GM18870 (cell line): ENCODE results near the gene ATG16L2.
"Not testable (repeated sequence)": the region's sequence is repeated elsewhere in the genome, so short reads cannot be mapped to it uniquely, and the experiment has no call there.

Experiments used
- ATAC-seq: cut with Tn5 transposase; IDR thresholded peaks from one replicate; pipeline ENCODE4 v1.9.1; 2021; ENCODE audit warnings: moderate library complexity; ENCODE audit not compliant: unreplicated experiment

The ATG16L2 gene

DNA sequence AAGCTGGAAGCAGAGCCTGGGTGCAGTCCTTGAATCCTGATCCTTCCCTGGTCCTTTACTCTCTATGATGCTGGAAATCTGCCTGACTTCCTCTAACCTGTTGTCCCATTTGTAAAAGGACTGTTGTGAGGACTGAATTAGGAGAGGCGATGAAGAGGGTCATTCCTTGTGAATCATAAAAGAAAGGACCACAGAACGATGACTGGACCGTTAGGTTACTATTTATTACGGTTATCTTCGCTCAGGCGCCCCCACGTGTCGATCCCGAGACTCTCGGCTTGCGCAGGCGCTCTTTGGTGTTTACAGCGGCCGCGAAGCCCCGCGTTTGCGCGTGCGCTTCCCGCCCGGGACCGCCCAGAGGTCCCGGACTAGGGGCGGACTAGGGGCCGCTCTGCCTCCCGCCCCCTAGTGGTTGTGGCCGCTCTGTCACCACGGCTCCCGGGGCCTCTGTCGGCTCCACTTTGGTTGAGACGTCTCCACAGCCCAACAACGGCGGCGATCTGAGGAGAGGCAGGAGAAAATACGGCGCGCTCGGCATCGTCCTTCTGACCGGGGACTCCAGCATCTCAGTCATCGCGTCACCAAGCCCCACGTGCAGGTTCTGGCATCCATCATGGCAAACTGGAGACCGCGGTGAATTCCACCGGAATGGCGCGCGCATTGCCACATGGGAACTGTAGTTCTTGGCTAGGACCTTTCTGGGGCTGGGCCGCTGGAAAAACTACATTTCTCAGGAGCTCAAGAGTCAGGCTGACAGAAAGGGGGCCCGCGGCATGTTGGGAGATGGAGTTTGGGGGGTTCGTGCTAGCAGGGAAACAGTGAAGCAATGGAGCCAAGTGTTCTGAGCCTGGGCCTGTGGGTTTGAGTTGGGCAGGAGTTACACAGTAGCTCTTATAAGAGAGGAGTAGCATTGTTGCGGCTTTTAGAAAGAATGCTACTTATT, 20.5 kb upstream of the ATG16L2 start, which contains the start of gene STARD10:
Gene STARD10, minus strand, starts transcription at position 623 of the 943 bp plus-strand sequence. CDS start 12,866 bp downstream, outside the sequence.
- peak; percentile 75 for ATAC-seq

GRCh38 chr11:72798361-72798760, 15.8 kb upstream of the ATG16L2 start:
- ATAC-seq = no peak

DNA sequence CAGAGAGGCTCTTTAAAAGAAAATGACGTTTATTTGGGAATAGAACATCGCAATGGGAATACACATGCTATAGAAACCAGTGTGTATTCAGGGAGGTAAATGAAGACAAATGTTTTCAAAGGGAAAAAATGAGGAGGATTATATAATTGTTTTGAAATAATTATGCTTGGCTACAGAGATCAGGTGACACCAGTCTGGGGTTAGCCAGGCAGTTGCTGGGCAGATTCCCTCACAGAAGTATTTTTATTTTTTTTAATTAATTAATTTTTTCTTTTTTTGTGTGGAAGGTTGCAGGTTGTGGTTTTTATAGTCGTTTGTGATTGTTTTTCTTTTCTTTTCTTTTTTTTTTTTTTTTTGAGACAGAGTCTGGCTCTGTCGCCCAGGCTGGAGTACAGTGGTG, 14.8 kb upstream of the ATG16L2 start:
- ATAC-seq = no peak

- ATAC-seq = no peak
Observed at GRCh38 chr11:72802822-72803221, 11.4 kb upstream of the ATG16L2 start.

GRCh38 chr11:72805216-72805615, 9.0 kb upstream of the ATG16L2 start:
- ATAC-seq = no peak

DNA sequence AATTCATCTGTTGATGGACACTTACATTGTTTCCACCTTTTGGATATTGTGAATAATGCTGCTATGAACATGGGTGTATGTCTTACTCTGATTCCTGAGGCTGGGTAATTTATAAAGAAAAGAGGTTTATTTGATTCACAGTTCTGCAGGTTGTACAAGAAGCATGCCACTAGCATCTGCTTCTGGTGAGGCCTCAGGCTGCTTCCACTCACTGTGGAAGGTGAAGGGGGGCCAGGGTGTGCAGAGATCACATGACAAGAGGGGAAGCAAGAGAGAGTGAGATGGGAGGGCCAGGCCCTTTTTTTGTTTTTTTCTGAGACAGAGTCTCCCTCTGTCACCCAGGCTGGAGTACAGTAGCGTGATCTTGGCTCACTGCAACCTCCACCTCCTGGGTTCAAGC, 7.8 kb upstream of the ATG16L2 start:
- not testable (repeated sequence) for ATAC-seq

GRCh38 chr11:72807021-72807693, 7.1 kb upstream of the ATG16L2 start:
- ATAC-seq = no peak

DNA sequence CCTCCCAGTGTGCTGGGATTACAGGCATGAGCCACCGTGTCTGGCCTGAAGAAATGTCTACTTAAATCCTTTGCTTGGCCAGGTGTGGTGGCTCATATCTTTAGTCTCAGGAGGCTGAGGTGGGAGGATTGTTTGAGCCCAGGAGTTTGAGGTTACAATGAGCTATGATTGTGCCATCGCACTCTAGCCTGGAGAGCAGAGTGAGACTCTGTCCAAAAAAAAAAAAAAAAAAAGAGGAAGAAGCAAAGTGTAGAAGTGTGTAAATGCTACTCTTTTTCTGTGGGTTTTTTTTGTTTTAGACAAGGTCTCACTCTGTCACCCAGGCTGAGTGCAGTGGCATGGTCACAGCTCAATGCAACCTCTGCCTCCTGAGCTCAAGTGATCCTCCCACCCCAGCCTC, 6.4 kb upstream of the ATG16L2 start:
- no peak for ATAC-seq

- no peak for ATAC-seq
Observed at GRCh38 chr11:72808331-72808798, 5.8 kb upstream of the ATG16L2 start.

- not testable (repeated sequence) for ATAC-seq
Observed at GRCh38 chr11:72811686-72812085, 2.5 kb upstream of the ATG16L2 start.

- ATAC-seq = no peak
Observed at GRCh38 chr11:72812604-72812966, 1.6 kb upstream of the ATG16L2 start.

DNA sequence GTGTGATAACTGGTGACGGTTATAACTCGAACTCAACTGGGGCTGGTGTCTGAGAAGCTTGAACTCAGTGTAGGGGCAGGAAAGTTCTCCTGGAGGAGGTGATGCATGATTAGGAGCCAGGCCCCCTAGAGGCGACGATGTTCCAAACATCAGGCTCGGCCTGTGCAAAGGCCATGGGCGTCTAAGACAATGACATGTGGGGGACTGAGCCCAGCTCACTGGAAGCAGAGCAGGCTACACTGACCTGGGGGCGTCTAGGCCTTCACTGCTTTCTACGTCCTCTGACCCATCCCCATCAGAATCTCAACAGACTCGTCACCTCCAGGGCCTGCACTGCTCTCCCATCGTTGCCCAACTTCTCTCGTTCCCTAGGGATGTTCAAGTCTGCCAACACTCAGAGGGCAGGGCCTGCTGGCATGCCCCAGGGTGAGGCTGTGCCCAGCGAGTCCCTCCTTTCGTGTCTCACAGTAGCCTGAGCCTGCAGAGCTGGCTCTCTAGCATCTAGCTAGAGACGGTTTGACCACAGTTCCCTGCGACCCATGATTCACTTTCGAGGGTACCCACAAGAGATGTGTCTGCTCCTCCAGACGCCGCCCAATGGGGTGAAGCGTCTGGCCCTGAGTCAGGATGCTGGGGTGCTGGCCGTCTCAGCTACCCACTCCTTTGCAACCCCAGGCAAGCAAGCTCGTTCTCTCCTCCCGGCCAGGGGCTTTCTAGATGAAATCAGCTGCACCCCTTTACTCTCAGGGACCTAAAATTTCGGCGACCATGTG, 1.1 kb upstream of the ATG16L2 start:
- no peak for ATAC-seq

DNA sequence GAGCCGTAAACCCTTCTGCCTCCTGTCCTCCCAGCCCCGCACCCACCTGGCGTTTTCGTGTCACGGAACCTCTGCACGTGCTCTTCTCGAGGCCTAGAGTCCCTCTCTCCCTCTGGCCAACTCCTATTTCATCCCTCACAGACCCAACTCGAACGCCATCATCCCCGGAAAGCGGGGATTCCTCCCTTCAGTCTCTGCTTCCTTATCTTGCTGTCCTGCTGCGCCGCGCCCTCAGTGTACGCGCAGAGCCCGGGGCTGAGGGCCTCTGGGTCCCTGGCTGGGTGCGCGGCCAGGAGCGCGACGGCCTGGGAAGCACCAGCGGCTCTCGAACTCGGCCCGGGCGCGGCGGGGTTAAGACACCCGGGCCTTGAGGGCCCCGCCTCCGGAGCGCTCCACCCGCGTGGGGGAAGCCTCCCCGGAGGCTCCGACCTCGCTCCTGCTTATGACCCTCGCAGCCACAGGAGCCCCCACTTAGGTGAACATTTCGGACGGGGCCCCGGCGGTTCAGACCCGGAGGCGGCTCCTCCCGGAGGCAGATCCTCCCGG, 398 bp upstream of the ATG16L2 start:
- peak; percentile 34 for ATAC-seq

DNA sequence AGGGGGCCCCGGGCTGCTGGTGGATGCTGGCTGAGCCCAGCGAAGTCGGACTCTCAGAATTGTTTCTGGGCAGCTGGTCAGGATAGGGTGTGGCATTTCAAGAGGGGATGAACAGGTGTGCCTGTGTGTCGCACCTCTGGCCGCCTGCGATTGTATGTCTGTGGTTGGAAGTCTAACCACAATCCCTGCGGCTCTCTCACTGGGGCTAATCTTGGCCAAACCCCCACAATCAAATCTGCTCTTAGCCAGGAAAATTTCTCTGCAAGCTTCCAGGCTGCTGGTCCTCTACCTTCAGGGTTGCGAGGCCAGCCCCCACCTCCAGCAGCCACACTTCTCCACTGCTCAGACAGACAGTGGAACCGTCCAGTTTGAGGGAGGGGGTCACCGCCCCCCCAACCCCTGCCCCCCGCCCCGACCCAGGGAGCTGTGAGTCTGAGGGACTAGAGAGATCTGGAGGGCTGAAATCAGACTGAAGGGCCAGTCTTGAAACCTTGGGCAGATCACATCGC, 953 bp downstream of the ATG16L2 start:
- no peak for ATAC-seq

GRCh38 chr11:72816404-72816990, 2.3 kb downstream of the ATG16L2 start:
- no peak for ATAC-seq

DNA sequence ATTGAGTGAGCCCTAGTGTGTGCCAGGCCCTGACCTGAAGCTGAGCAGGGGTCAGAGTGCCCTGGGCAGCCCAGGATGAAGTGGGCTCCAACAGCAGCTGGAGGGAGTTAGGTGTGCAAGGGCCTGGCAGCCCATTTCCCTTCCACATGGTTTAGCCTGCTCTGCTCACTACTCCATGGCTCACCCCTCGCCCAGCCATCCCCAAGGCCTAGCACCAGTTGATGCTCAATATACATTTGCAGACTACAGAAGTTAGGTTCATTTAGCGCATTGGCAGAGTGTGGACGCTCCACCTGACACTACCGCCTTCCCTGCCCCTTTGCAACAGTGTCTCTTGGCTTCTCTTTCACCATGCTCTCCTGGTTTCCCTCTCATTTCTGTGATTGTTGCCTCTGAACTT, 3.8 kb downstream of the ATG16L2 start:
- no peak for ATAC-seq

DNA sequence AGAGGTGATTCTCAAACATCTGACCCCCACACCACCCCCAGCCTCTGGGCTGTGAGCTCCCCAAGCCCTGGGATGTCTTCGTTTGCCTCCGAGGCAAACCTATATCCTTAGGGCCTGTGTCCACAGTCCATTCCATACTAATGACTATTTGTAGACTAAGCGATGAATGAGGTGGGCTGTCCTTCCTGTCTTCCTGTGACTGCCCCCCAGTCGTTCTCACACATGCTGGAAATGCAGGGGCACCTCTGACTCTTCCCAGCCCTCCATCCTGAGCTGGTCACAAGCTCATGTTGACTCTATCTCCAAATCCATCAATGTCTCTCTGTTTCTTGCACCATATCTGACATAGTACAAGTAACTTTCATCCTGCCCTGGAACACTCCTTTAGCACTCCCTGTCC, 4.8 kb downstream of the ATG16L2 start:
- no peak for ATAC-seq

DNA sequence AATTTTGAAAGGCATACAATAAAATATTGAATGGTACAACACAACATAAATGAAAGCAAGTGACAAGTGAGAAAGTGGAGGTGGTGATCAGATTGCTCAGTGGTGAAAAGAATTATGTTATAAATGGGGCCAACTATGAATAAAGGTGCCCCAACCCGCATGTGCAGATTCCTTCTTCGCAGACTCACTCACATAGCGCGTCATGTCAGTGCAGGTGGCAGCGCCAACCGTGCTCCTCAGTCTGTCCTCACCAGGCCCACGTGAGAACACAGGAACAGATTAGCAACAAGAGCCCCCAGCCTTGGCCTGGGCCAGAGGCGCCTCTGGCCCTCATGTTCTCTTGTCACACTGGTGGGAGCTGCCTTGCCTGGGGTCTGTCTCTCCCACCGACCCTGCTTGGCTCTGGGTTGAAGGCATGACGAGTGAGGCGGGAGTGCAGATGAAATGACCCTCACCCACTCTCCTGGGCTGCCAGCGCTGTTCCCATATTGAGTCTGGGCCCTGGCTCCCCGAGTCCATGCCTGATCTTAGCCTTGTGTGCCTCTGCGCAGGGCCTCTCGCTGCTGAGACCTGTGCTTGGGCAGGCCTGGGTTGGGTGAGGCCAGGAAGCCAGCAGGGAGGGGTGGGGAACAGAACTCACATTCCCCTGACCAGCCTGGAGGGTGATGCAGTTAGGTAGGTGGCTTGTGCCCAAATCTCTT, 6.4 kb downstream of the ATG16L2 start:
- no peak for ATAC-seq

GRCh38 chr11:72821221-72821919, 7.2 kb downstream of the ATG16L2 start:
- ATAC-seq = no peak
